ENCODE results near the gene REXO1.

DNA sequence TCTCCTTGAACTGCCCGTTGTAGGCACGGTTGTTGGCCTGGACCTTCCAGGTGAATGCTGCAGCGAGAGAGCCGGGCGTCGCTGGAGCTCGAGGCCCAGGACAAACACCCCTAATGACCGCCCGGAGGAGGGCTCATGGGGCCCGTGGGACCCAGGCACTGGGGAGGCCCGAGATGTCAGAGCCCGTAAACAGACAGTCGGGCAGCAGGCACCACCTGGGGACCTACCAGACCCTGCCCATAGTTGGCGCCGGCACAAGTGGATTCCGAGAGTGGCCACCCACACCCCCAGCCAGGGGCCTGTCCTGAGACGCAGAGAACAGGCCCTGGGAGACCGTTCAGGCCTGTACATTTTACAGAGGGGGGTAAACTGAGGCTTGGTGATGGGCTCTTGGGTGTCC, 38.6 kb downstream of the REXO1 start:
- TF ChIP-seq, protein P1, sequence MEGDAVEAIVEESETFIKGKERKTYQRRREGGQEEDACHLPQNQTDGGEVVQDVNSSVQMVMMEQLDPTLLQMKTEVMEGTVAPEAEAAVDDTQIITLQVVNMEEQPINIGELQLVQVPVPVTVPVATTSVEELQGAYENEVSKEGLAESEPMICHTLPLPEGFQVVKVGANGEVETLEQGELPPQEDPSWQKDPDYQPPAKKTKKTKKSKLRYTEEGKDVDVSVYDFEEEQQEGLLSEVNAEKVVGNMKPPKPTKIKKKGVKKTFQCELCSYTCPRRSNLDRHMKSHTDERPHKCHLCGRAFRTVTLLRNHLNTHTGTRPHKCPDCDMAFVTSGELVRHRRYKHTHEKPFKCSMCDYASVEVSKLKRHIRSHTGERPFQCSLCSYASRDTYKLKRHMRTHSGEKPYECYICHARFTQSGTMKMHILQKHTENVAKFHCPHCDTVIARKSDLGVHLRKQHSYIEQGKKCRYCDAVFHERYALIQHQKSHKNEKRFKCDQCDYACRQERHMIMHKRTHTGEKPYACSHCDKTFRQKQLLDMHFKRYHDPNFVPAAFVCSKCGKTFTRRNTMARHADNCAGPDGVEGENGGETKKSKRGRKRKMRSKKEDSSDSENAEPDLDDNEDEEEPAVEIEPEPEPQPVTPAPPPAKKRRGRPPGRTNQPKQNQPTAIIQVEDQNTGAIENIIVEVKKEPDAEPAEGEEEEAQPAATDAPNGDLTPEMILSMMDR (IDR thresholded peaks at IDR 0.05) = no peak
- TF ChIP-seq, protein P2, sequence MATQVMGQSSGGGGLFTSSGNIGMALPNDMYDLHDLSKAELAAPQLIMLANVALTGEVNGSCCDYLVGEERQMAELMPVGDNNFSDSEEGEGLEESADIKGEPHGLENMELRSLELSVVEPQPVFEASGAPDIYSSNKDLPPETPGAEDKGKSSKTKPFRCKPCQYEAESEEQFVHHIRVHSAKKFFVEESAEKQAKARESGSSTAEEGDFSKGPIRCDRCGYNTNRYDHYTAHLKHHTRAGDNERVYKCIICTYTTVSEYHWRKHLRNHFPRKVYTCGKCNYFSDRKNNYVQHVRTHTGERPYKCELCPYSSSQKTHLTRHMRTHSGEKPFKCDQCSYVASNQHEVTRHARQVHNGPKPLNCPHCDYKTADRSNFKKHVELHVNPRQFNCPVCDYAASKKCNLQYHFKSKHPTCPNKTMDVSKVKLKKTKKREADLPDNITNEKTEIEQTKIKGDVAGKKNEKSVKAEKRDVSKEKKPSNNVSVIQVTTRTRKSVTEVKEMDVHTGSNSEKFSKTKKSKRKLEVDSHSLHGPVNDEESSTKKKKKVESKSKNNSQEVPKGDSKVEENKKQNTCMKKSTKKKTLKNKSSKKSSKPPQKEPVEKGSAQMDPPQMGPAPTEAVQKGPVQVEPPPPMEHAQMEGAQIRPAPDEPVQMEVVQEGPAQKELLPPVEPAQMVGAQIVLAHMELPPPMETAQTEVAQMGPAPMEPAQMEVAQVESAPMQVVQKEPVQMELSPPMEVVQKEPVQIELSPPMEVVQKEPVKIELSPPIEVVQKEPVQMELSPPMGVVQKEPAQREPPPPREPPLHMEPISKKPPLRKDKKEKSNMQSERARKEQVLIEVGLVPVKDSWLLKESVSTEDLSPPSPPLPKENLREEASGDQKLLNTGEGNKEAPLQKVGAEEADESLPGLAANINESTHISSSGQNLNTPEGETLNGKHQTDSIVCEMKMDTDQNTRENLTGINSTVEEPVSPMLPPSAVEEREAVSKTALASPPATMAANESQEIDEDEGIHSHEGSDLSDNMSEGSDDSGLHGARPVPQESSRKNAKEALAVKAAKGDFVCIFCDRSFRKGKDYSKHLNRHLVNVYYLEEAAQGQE (IDR thresholded peaks at IDR 0.05; ENCODE audit: insufficient read depth in 1 of 2, low read depth in 2 of 2, low read length in 1 of 2) = no peak
- TF ChIP-seq POLR2AphosphoS5 (IDR thresholded peaks at IDR 0.05; ENCODE audit: low read depth, low read length) (no peak), SIN3A (IDR thresholded peaks at IDR 0.05; ENCODE audit: borderline replicate concordance, insufficient read depth, low read depth, low read length) (no peak)

All from Panc1 (cell line).